ENCODE measurements around the gene TMEM178B. TPM values are rescaled to one million over a fixed set of nuclear protein-coding genes. Genes with fewer than 3 reads are reported as not detected.

Gene TMEM178B
- total and polyA plus RNA-seq, 2 of the 13 experiments (the other 11 are each of a cell fraction or from before 2014, with no cell fraction given) = 0.01 to 0.02 TPM

GRCh38 chr7:141355032-141355431 lies 281.2 kb downstream of the TMEM178B start:
- BruUV-seq (replicated peaks) = no TSS peak
- Histone ChIP-seq H3K4me3 (replicated peaks in 1 of 3; ENCODE audit: insufficient read depth in 1 of 3, low read depth in 2 of 3, low read length in 3 of 3) (no peak overlapping the region), H3K36me3 (replicated peaks in 1 of 2; ENCODE audit: control insufficient read depth in 1 of 2, insufficient read depth in 2 of 2, low read length in 2 of 2) (no peaks in the 10 kb centered on the region), H3K79me2 (ENCODE audit: insufficient read depth, low read length) (no peaks in the 10 kb centered on the region), H3K27me3 (ENCODE audit: control insufficient read depth in 1 of 2, insufficient read depth in 2 of 2, low read length in 2 of 2) (peaks cover 0 to 5% of the 10 kb centered on the region in 2 experiments; a peak in 1 of 5 replicates), H2AFZ (ENCODE audit: low read length) (no peak overlapping the region), H3K9me3 (ENCODE audit: low read length) (no peaks in the 10 kb centered on the region), H3K4me2 (ENCODE audit: low read depth, low read length) (no peak overlapping the region), H3K4me1 (ENCODE audit: insufficient read depth, low read length) (no peaks in the 10 kb centered on the region), H3K27ac (ENCODE audit: extremely low read length, insufficient read depth, low read length) (no peak overlapping the region), H3K9ac (ENCODE audit: insufficient read depth, low read depth, low read length) (no peak overlapping the region), H4K20me1 (ENCODE audit: insufficient read depth, low read length) (no peaks in the 10 kb centered on the region)
- POLR2A ChIA-PET = no interaction called here
- FAIRE-seq (no peak), ATAC-seq (no peak), DNase-seq (ENCODE audit: low spot score) (no peak)
- CTCF ChIA-PET (ENCODE audit: low intra/inter-chr PET ratio, low total read pairs) = no interaction called here
- intact Hi-C loops (cut with micrococcal nuclease; ENCODE audit: unreplicated experiment) = no loop called here
- in situ Hi-C loops (cut with HindIII; ENCODE audit: extremely low pct_ligation_motif_present, low pct_unique_long_range_greater_than_20kb) = no loop called here
- WGBS (ENCODE audit: low lambda C conversion rate) = 0% methylated on average over 1 of the region's 1 CpG
- TF ChIP-seq FOXM1 (CRISPR knock-in tag; IDR thresholded peaks at IDR 0.05) (no peak), ATF3 (CRISPR knock-in tag; IDR thresholded peaks at IDR 0.05) (no peak), CEBPG (CRISPR knock-in tag; IDR thresholded peaks at IDR 0.05) (no peak), TCF12 (IDR thresholded peaks at IDR 0.05) (no peak), TCF12 (CRISPR knock-in tag; IDR thresholded peaks at IDR 0.05) (no peak), SAP130 (CRISPR knock-in tag; IDR thresholded peaks at IDR 0.05; ENCODE audit: low read depth) (no peak), HMGXB4 (CRISPR knock-in tag; IDR thresholded peaks at IDR 0.05; ENCODE audit: borderline replicate concordance in 1 of 2, low read depth in 1 of 2) (no peak), PAX8 (CRISPR knock-in tag; IDR thresholded peaks at IDR 0.05; ENCODE audit: borderline replicate concordance) (no peak), HOXA7 (CRISPR knock-in tag; IDR thresholded peaks at IDR 0.05) (no peak), ZNF746 (CRISPR knock-in tag; IDR thresholded peaks at IDR 0.05) (no peak), HDAC6 (IDR thresholded peaks at IDR 0.05; ENCODE audit: low read depth, low read length) (no peak), NFE2L2 (IDR thresholded peaks at IDR 0.05; ENCODE audit: low read length) (no peak), FUBP1 (CRISPR knock-in tag; IDR thresholded peaks at IDR 0.05; ENCODE audit: borderline replicate concordance) (no peak), NFYB (CRISPR knock-in tag; IDR thresholded peaks at IDR 0.05) (no peak), ARNTL (CRISPR knock-in tag; IDR thresholded peaks at IDR 0.05) (no peak)
- TF ChIP-seq, protein P1, sequence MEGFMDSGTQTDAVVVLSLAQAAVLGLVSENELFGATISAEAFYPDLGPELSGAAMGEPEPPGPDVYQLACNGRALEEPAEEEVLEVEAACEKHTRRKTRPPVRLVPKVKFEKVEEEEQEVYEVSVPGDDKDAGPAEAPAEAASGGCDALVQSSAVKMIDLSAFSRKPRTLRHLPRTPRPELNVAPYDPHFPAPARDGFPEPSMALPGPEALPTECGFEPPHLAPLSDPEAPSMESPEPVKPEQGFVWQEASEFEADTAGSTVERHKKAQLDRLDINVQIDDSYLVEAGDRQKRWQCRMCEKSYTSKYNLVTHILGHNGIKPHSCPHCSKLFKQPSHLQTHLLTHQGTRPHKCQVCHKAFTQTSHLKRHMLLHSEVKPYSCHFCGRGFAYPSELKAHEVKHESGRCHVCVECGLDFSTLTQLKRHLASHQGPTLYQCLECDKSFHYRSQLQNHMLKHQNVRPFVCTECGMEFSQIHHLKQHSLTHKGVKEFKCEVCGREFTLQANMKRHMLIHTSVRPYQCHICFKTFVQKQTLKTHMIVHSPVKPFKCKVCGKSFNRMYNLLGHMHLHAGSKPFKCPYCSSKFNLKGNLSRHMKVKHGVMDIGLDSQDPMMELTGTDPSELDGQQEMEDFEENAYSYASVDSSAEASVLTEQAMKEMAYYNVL (CRISPR knock-in tag; IDR thresholded peaks at IDR 0.05; ENCODE audit: borderline replicate concordance) = no peak
- TF ChIP-seq, protein P2, sequence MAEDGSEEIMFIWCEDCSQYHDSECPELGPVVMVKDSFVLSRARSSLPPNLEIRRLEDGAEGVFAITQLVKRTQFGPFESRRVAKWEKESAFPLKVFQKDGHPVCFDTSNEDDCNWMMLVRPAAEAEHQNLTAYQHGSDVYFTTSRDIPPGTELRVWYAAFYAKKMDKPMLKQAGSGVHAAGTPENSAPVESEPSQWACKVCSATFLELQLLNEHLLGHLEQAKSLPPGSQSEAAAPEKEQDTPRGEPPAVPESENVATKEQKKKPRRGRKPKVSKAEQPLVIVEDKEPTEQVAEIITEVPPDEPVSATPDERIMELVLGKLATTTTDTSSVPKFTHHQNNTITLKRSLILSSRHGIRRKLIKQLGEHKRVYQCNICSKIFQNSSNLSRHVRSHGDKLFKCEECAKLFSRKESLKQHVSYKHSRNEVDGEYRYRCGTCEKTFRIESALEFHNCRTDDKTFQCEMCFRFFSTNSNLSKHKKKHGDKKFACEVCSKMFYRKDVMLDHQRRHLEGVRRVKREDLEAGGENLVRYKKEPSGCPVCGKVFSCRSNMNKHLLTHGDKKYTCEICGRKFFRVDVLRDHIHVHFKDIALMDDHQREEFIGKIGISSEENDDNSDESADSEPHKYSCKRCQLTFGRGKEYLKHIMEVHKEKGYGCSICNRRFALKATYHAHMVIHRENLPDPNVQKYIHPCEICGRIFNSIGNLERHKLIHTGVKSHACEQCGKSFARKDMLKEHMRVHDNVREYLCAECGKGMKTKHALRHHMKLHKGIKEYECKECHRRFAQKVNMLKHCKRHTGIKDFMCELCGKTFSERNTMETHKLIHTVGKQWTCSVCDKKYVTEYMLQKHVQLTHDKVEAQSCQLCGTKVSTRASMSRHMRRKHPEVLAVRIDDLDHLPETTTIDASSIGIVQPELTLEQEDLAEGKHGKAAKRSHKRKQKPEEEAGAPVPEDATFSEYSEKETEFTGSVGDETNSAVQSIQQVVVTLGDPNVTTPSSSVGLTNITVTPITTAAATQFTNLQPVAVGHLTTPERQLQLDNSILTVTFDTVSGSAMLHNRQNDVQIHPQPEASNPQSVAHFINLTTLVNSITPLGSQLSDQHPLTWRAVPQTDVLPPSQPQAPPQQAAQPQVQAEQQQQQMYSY (CRISPR knock-in tag; IDR thresholded peaks at IDR 0.05) = no peak

All from HepG2 (cell line).